ENCODE data around the gene JAG1. TPM values are rescaled to one million over a fixed set of nuclear protein-coding genes. Genes with fewer than 3 reads are reported as not detected.

JAG1 gene
- total and polyA plus RNA-seq, 8 donors = 31.2 to 70.8 (median 57.8) TPM

- intact Hi-C loops (cut with DNase I) = no loop called here
These were observed 63.5 kb downstream of the JAG1 start for GRCh38 chr20:10610251-10610650.

GRCh38 chr20:10609770-10610169, 64.0 kb downstream of the JAG1 start:
- no peak for DNase-seq
- ATAC-seq = peak; percentile 11
- H3K27ac ChIP-seq = peak overlapping the region; percentile 6 to 61
- no peak for TF ChIP-seq CTCF (IDR thresholded peaks at IDR 0.05)
- intact Hi-C loops (cut with DNase I) = no loop called here
- H3K4me1 ChIP-seq = peaks cover 5% of the 10 kb centered on the region in 2 donors
- no peaks in the 10 kb centered on the region for H3K36me3 ChIP-seq
- H3K9me3 ChIP-seq = no peaks in the 10 kb centered on the region
- no peaks in the 10 kb centered on the region for H3K27me3 ChIP-seq
- no peak overlapping the region for H3K4me3 ChIP-seq

More at GRCh38 chr20:10610251-10610650, 63.5 kb downstream of the JAG1 start:
- no peak overlapping the region for H3K4me3 ChIP-seq
- no peaks in the 10 kb centered on the region for H3K27me3 ChIP-seq
- no peaks in the 10 kb centered on the region for H3K9me3 ChIP-seq
- DNase-seq = no peak
- H3K27ac ChIP-seq = peak overlapping the region in 1 of 2 donors; percentile 61
- TF ChIP-seq CTCF (IDR thresholded peaks at IDR 0.05) = no peak
- peaks cover under 1 to 5% of the 10 kb centered on the region in 2 donors for H3K4me1 ChIP-seq
- no peaks in the 10 kb centered on the region for H3K36me3 ChIP-seq
- no peak for ATAC-seq

GRCh38 chr20:10609276-10609675, 64.5 kb downstream of the JAG1 start:
- no peak for TF ChIP-seq CTCF (IDR thresholded peaks at IDR 0.05)
- ATAC-seq (peak; percentile 19), DNase-seq (peak in 2 of 4 donors; percentile 36 to 63)
- Histone ChIP-seq H3K9me3 (no peaks in the 10 kb centered on the region), H3K27ac (peak overlapping the region; percentile 6 to 61), H3K4me3 (no peak overlapping the region), H3K4me1 (peaks cover 5 to 8% of the 10 kb centered on the region in 2 donors), H3K27me3 (no peaks in the 10 kb centered on the region), H3K36me3 (no peaks in the 10 kb centered on the region)
- intact Hi-C loops (cut with DNase I) = no loop called here

GRCh38 chr20:10605547-10606195, 68.1 kb downstream of the JAG1 start:
- Histone ChIP-seq H3K27me3 (no peaks in the 10 kb centered on the region), H3K36me3 (no peaks in the 10 kb centered on the region), H3K9me3 (no peaks in the 10 kb centered on the region), H3K4me3 (no peak overlapping the region), H3K4me1 (peaks cover 11 to 15% of the 10 kb centered on the region in 2 donors), H3K27ac (peak overlapping the region; percentile 55 to 67)
- no peak for ATAC-seq
- no peak for TF ChIP-seq CTCF (IDR thresholded peaks at IDR 0.05)
- intact Hi-C loops (cut with DNase I) = no loop called here
- DNase-seq = no peak

- peaks cover 7 to 15% of the 10 kb centered on the region in 2 donors for H3K4me1 ChIP-seq
- no peaks in the 10 kb centered on the region for H3K9me3 ChIP-seq
- DNase-seq (no peak), ATAC-seq (no peak)
- H3K27ac ChIP-seq = peak overlapping the region; percentile 55 to 67
- H3K4me3 ChIP-seq = no peak overlapping the region
- no peak for TF ChIP-seq CTCF (IDR thresholded peaks at IDR 0.05)
- H3K27me3 ChIP-seq = no peaks in the 10 kb centered on the region
- no peaks in the 10 kb centered on the region for H3K36me3 ChIP-seq
- intact Hi-C loops (cut with DNase I) = no loop called here
These were observed 68.8 kb downstream of the JAG1 start for GRCh38 chr20:10604865-10605440.
